NCI-H345 treated with DMSO at 0.1 percent for 48 hours (cell line): ENCODE measurements around the gene ZBTB6.
"Not testable (repeated sequence)": the region's sequence is repeated elsewhere in the genome, so short reads cannot be mapped to it uniquely, and the experiment has no call there.

Experiments used
- DNase-seq: peaks from one replicate; lab custom pipeline; 2025; ENCODE audit not compliant: unreplicated experiment; lab: John Stamatoyannopoulos, UW

Gene ZBTB6

GRCh38 chr9:122929796-122930354, 16.8 kb upstream of the ZBTB6 start:
- no peak for DNase-seq

- DNase-seq: no peak
These were observed 10.8 kb upstream of the ZBTB6 start for GRCh38 chr9:122923947-122924346.

- no peak for DNase-seq
These were observed 9.6 kb upstream of the ZBTB6 start for GRCh38 chr9:122922713-122923112.

GRCh38 chr9:122918310-122918709, 5.2 kb upstream of the ZBTB6 start:
- DNase-seq: no peak

GRCh38 chr9:122912671-122912963, 506 bp downstream of the ZBTB6 start:
- DNase-seq: no peak

GRCh38 chr9:122906122-122906521, 7.0 kb downstream of the ZBTB6 start:
- DNase-seq: not testable (repeated sequence)

- peak; percentile 98 for DNase-seq
These were observed 8.1 kb downstream of the ZBTB6 start, which contains the start of gene RC3H2 for GRCh38 chr9:122904823-122905710. TSS of gene RC3H2 (minus strand) at chr9:122905359. CDS start at chr9:122897509, 7,850 bp downstream.

GRCh38 chr9:122904466-122904822, 8.7 kb downstream of the ZBTB6 start:
- no peak for DNase-seq

GRCh38 chr9:122900791-122901190, 12.3 kb downstream of the ZBTB6 start:
- no peak for DNase-seq

GRCh38 chr9:122897969-122898368, 15.2 kb downstream of the ZBTB6 start:
- no peak for DNase-seq

GRCh38 chr9:122888480-122888879, 24.6 kb downstream of the ZBTB6 start:
- DNase-seq: no peak

GRCh38 chr9:122883125-122883524, 30.0 kb downstream of the ZBTB6 start:
- no peak for DNase-seq

- no peak for DNase-seq
These were observed 33.7 kb downstream of the ZBTB6 start for GRCh38 chr9:122879443-122879842.

GRCh38 chr9:122875523-122875922, 37.6 kb downstream of the ZBTB6 start:
- DNase-seq: no peak

- DNase-seq: not testable (repeated sequence)
These were observed 45.8 kb downstream of the ZBTB6 start for GRCh38 chr9:122867276-122867675.

GRCh38 chr9:122866079-122866478, 47.0 kb downstream of the ZBTB6 start:
- no peak for DNase-seq

GRCh38 chr9:122865300-122865699, 47.8 kb downstream of the ZBTB6 start:
- no peak for DNase-seq

GRCh38 chr9:122863407-122863806, 49.7 kb downstream of the ZBTB6 start:
- no peak for DNase-seq

GRCh38 chr9:122860319-122861142, 52.6 kb downstream of the ZBTB6 start:
- DNase-seq: no peak
